SJCRH30 (cell line): ENCODE results near the gene TBC1D22A. TPM values are rescaled to one million over a fixed set of nuclear protein-coding genes. Genes with fewer than 3 reads are reported as not detected.
"Not testable (repeated sequence)": the region's sequence is repeated elsewhere in the genome, so short reads cannot be mapped to it uniquely, and the experiment has no call there.

ENCODE experiments used
- DNase-seq, 2 experiments: peaks; one replicate each; pipeline ENCODE4 v3.0.0-alpha.2; 2015 to 2020
- H3K27ac ChIP-seq: fragments of 250-450 bp; sonication (Bioruptor Pico); 2 replicates; pipeline ENCODE4 v1.5.1; 2020; ENCODE audit warnings: mild to moderate bottlenecking, moderate library complexity
- H3K27me3 ChIP-seq: fragments of 250-450 bp; sonication (Bioruptor Pico); 2 replicates; pipeline ENCODE4 v1.5.1; 2020; ENCODE audit warnings: mild to moderate bottlenecking, moderate library complexity
- H3K36me3 ChIP-seq: fragments of 250-450 bp; sonication (Bioruptor Pico); 2 replicates; pipeline ENCODE4 v1.5.1; 2020; ENCODE audit warnings: mild to moderate bottlenecking, moderate library complexity
- H3K4me1 ChIP-seq: fragments of 250-450 bp; sonication (Bioruptor Pico); 2 replicates; pipeline ENCODE4 v1.5.1; 2020; ENCODE audit warnings: mild to moderate bottlenecking, moderate library complexity
- H3K4me3 ChIP-seq: fragments of 250-450 bp; sonication (Bioruptor Pico); 2 replicates; pipeline ENCODE4 v1.5.1; 2020; ENCODE audit warnings: mild to moderate bottlenecking, moderate library complexity
- H3K9me3 ChIP-seq: fragments of 250-450 bp; sonication (Bioruptor Pico); replicated peaks from 2 replicates; pipeline ENCODE4 v1.5.1; 2020; ENCODE audit warnings: mild to moderate bottlenecking, moderate library complexity
- total RNA-seq: library from RNA; depleted of rRNA; stranded (reverse); fragments of >200 nt; shearing (Covaris generic); gene quantifications from 2 replicates; pipeline ENCODE4 v1.2.3, GENCODE V29; 2014

Gene TBC1D22A
- total RNA-seq, 1 experiment from 2014 or later = 8.9 TPM

- H3K27me3 ChIP-seq = no peaks in the 10 kb centered on the region
Observed at GRCh38 chr22:46732513-46732912, 29.9 kb upstream of the TBC1D22A start.

GRCh38 chr22:46734213-46734722 lies 28.2 kb upstream of the TBC1D22A start:
- not testable (repeated sequence) for DNase-seq, H3K36me3 ChIP-seq, H3K9me3 ChIP-seq, H3K4me3 ChIP-seq, H3K27ac ChIP-seq, H3K27me3 ChIP-seq
- peaks cover 31% of the 10 kb centered on the region for H3K4me1 ChIP-seq

More at GRCh38 chr22:46732513-46732912, 29.9 kb upstream of the TBC1D22A start:
- H3K9me3 ChIP-seq = no peaks in the 10 kb centered on the region
- H3K27ac ChIP-seq = no peak overlapping the region
- no peak for DNase-seq
- peaks cover 7% of the 10 kb centered on the region for H3K36me3 ChIP-seq
- H3K4me1 ChIP-seq = peaks cover 28% of the 10 kb centered on the region
- no peak overlapping the region for H3K4me3 ChIP-seq

- no peak for DNase-seq
- peaks cover 31% of the 10 kb centered on the region for H3K4me1 ChIP-seq
- H3K36me3 ChIP-seq = no peaks in the 10 kb centered on the region; the same call in 1 of the 2 replicates
- no peak overlapping the region for H3K4me3 ChIP-seq
- no peaks in the 10 kb centered on the region for H3K9me3 ChIP-seq
- no peak overlapping the region for H3K27ac ChIP-seq
- no peaks in the 10 kb centered on the region for H3K27me3 ChIP-seq
Observed at GRCh38 chr22:46734830-46735453, 27.5 kb upstream of the TBC1D22A start.

GRCh38 chr22:46735747-46736608 lies 26.5 kb upstream of the TBC1D22A start:
- Histone ChIP-seq H3K27ac (no peak overlapping the region), H3K36me3 (no peaks in the 10 kb centered on the region), H3K27me3 (no peaks in the 10 kb centered on the region), H3K9me3 (no peaks in the 10 kb centered on the region), H3K4me1 (peaks cover 23% of the 10 kb centered on the region; the same call in 1 of the 2 replicates), H3K4me3 (no peak overlapping the region)
- DNase-seq = no peak

GRCh38 chr22:46736705-46737104 lies 25.7 kb upstream of the TBC1D22A start:
- H3K27me3 ChIP-seq = no peaks in the 10 kb centered on the region
- H3K4me1 ChIP-seq = peaks cover 16% of the 10 kb centered on the region; the same call in 1 of the 2 replicates
- no peak overlapping the region for H3K27ac ChIP-seq
- H3K36me3 ChIP-seq = no peaks in the 10 kb centered on the region
- H3K9me3 ChIP-seq = no peaks in the 10 kb centered on the region
- no peak for DNase-seq
- peak overlapping the region; percentile 72 for H3K4me3 ChIP-seq

GRCh38 chr22:46737105-46737975 lies 25.1 kb upstream of the TBC1D22A start:
- peak overlapping the region; percentile 15; the same call in 1 of the 2 replicates for H3K27ac ChIP-seq
- H3K27me3 ChIP-seq = no peaks in the 10 kb centered on the region
- H3K36me3 ChIP-seq = no peaks in the 10 kb centered on the region
- H3K4me3 ChIP-seq = peak overlapping the region; percentile 72
- peak; percentile 52 to 64 for DNase-seq
- H3K4me1 ChIP-seq = peaks cover 15% of the 10 kb centered on the region; the same call in 1 of the 2 replicates
- no peaks in the 10 kb centered on the region for H3K9me3 ChIP-seq

- no peaks in the 10 kb centered on the region for H3K27me3 ChIP-seq
- H3K4me1 ChIP-seq = peaks cover 15% of the 10 kb centered on the region; the same call in 1 of the 2 replicates
- H3K27ac ChIP-seq = peak within 1 kb of the TSS; percentile 66
- peak; percentile 87 for DNase-seq
- no peaks in the 10 kb centered on the region for H3K36me3 ChIP-seq
- H3K9me3 ChIP-seq = no peaks in the 10 kb centered on the region
- H3K4me3 ChIP-seq = peak within 1 kb of the TSS; percentile 72
Observed at GRCh38 chr22:46737976-46738646, 24.3 kb upstream of the TBC1D22A start, which contains the start of gene CERK. Gene CERK, minus strand, starts transcription at chr22:46738252. Its CDS starts 104 bp downstream, at chr22:46738148.

- Histone ChIP-seq H3K9me3 (no peaks in the 10 kb centered on the region), H3K4me3 (peak overlapping the region; percentile 72), H3K4me1 (peaks cover 15% of the 10 kb centered on the region; the same call in 1 of the 2 replicates), H3K27me3 (no peaks in the 10 kb centered on the region), H3K36me3 (no peaks in the 10 kb centered on the region), H3K27ac (peak overlapping the region; percentile 66)
- peak; percentile 44 to 51 for DNase-seq
Observed at GRCh38 chr22:46738647-46739093, 23.8 kb upstream of the TBC1D22A start.

GRCh38 chr22:46739094-46739870 lies 23.2 kb upstream of the TBC1D22A start:
- Histone ChIP-seq H3K4me1 (peaks cover 15% of the 10 kb centered on the region; the same call in 1 of the 2 replicates), H3K27me3 (no peaks in the 10 kb centered on the region), H3K27ac (no peak overlapping the region; the same call in 1 of the 2 replicates), H3K4me3 (peak overlapping the region; percentile 72), H3K36me3 (no peaks in the 10 kb centered on the region), H3K9me3 (no peaks in the 10 kb centered on the region)
- peak in 1 of 2 experiments; percentile 42 for DNase-seq

- DNase-seq = no peak
- no peak overlapping the region for H3K4me3 ChIP-seq
- H3K36me3 ChIP-seq = no peaks in the 10 kb centered on the region
- peaks cover 10% of the 10 kb centered on the region; the same call in 1 of the 2 replicates for H3K4me1 ChIP-seq
- no peaks in the 10 kb centered on the region for H3K9me3 ChIP-seq
- H3K27ac ChIP-seq = no peak overlapping the region
- H3K27me3 ChIP-seq = no peaks in the 10 kb centered on the region; the same call in 1 of the 2 replicates
Observed at GRCh38 chr22:46740910-46741780, 21.3 kb upstream of the TBC1D22A start.

GRCh38 chr22:46741974-46742519 lies 20.4 kb upstream of the TBC1D22A start:
- no peak for DNase-seq
- Histone ChIP-seq H3K4me1 (peaks cover 3% of the 10 kb centered on the region; the same call in 1 of the 2 replicates), H3K4me3 (no peak overlapping the region), H3K27ac (no peak overlapping the region), H3K9me3 (no peaks in the 10 kb centered on the region), H3K36me3 (no peaks in the 10 kb centered on the region), H3K27me3 (no peaks in the 10 kb centered on the region; the same call in 1 of the 2 replicates)
